SK-N-MC (cell line): Measurements from ENCODE around the gene HTR3B.

Experiments
- EZH2 ChIP-seq: fragments of 200-600 bp; sonication (generic); IDR thresholded peaks from one replicate; pipeline ENCODE4 v1.6.1; 2017; ENCODE audit warnings: antibody characterized with exemption
- POLR2AphosphoS5 ChIP-seq: IDR thresholded peaks from 2 replicates; pipeline ENCODE4 v1.6.1; 2012; ENCODE audit warnings: mild to moderate bottlenecking, low read depth, low read length, borderline replicate concordance

DNA sequence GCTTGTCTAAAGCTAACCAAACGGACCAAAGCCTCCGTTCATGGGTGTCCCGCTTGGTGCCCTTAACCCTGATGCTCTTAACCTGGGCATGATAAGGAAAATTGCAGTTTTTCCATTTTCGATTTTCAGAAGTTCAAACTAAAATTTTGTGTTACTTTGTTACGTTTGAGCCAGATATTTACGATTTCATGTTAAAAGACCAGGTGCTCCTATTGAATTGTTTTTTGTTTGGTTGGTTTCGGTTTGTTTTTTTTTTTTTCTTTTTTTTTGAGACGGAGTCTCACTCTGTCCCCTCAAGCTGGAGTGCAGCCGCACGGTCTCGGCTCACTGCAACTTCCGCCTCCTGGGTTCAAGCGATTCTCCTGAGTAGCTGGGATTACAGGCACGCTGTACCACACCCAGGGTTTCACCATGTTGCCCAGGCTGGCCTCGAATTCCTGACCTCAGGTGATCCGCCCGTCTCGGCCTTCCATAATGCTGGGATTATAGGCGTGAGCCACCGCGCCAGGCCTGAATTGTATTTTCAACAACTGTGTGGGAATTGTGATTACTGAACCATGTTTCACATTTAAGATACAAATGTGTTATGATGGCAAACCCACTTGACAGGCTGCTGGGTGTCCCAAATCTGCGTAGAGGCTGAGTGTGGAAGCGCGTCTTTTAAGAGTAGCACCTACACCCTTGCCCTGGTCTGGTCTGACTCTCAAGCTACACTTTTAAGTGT lies 28.4 kb upstream of the HTR3B start:
- TF ChIP-seq EZH2 (no peak), POLR2AphosphoS5 (no peak)
